LHCN-M2 (cell line): ENCODE results near the gene RDM1. TPM values are rescaled to one million over a fixed set of nuclear protein-coding genes. Genes with fewer than 3 reads are reported as not detected.

ENCODE experiments used
- DNase-seq: peaks from one replicate; pipeline ENCODE4 v3.0.0-alpha.2; 2012; ENCODE audit warnings: low read depth
- total RNA-seq: library from RNA; depleted of rRNA; stranded (reverse); fragments of >200 nt; gene quantifications from 2 replicates; pipeline ENCODE4 v1.2.3, GENCODE V29; 2014

Gene RDM1
- total RNA-seq, 1 experiment from 2014 or later, result 1.8 TPM

- no peak for DNase-seq
These were observed 2.0 kb upstream of the RDM1 start for GRCh38 chr17:35932586-35932985.

DNA sequence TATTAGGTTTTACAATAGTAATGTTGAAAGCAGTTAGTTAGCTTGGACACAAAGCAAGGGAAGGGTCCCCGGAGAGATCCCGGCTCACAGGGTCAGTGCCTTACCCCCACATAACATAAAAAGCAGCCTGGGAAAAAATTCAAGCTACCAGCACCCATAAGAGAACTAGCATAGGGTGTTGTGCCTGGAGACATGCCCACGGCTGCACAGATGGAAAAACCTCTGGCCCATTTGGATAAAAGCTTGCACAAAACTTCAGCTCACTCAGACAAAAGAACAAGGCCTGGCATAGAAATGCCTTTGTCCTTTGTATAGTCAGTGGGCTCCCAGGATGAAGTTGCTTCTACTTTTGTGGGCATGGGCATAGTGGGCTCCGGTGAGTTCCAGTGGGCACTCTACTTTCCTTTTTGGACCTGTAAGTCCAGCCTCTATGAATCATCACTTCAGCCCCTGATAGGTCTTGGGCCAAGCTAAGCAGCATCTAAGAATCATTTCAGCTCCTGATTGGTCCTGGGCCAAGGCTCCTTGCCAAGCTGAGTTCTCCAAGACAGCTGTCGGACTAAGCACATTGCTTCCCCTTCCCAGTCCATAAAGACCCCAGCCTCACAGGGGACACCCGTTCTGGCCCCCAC, 1.3 kb upstream of the RDM1 start:
- DNase-seq, result no peak

DNA sequence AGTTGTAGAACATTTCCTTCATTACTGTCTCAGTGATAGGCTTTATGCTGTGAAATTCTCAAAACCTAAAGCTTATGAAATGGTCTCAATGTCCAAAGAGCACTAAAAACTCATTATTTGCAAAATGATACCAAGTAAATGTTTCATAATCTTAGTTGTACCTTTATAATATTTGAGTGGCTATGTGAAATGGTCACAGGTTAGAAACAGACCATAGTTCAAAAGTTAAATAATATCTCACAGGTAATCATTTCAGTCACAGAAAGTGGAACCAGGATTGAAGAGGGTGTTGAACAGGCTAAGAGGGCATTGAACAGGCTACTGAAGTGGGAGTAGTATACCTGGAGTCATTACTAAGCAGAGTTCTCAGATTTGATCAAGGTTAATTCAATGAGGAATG, 2.9 kb downstream of the RDM1 start:
- DNase-seq, result no peak

DNA sequence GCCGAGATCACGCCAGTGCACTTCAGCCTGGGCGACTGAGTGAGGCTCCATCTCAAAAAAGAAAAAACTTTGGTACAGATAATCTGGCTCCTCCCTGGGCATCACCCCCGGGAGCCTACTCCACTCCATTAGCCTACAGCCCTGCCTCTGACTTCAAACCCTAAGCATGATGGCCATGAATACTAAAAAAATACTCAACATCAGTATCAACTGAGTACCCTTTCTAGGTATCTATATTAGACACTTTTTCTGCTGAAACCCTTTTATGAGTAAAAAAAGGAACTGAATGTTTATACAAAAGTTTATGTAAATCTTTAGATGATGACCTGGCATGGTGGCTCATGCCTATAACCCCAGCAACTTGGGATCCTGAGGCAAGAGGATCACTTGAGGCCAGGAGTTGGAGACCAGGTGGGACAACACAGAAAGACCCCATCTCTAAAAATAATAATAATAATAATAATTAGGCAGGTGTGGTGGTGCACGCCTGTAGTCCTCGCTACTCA, 6.9 kb downstream of the RDM1 start:
- DNase-seq, result no peak

GRCh38 chr17:35920229-35920628, 10.3 kb downstream of the RDM1 start:
- no peak for DNase-seq

- no peak for DNase-seq
These were observed 11.9 kb downstream of the RDM1 start for GRCh38 chr17:35918665-35919064.

- no peak for DNase-seq
These were observed 12.9 kb downstream of the RDM1 start for GRCh38 chr17:35917519-35918213.

- no peak for DNase-seq
These were observed 15.2 kb downstream of the RDM1 start for GRCh38 chr17:35915153-35915964.

- DNase-seq, result no peak
These were observed 16.2 kb downstream of the RDM1 start for GRCh38 chr17:35914354-35914753.

DNA sequence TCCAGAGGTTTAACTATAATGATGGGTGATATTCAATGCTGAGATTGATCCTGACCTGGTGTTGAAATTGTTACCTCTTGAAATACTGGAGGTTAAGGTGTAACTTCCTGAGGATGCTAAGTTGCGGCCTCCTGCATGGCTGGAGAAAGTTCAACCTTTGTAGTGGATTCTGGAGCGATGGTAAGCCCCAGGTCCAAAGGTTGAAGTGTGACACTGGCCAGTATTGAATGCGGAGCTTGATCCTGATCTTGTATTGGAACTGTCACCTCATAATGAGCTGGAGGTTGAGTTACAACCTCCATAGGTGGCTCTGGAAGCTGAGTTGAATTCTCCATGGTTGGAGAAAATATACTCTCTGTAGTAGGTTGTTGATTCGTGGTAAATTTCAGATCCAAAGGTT, 17.0 kb downstream of the RDM1 start:
- DNase-seq, result no peak

GRCh38 chr17:35912942-35913341, 17.6 kb downstream of the RDM1 start:
- no peak for DNase-seq

GRCh38 chr17:35912339-35912912, 18.1 kb downstream of the RDM1 start:
- no peak for DNase-seq

GRCh38 chr17:35909408-35909807, 21.2 kb downstream of the RDM1 start:
- no peak for DNase-seq

DNA sequence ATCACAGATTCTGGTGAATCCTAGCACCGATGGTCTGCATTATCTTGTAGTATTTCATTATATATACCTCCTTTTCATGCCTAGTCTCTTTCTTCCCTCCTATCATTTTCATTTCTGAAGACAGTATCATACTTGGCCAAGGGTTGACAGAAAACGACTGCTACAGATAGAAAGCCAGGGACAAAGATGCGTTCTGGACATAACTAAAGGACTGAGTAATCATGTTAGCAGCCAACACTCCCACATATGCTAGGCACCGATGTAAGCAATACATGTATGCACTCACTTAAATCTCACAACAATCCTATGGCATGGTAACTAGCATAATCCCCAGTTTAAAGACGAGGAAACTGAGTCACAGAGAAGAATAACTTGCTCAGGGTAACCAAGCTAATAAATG, 22.9 kb downstream of the RDM1 start:
- DNase-seq, result no peak

- DNase-seq, result no peak
These were observed 23.5 kb downstream of the RDM1 start for GRCh38 chr17:35906926-35907637.

DNA sequence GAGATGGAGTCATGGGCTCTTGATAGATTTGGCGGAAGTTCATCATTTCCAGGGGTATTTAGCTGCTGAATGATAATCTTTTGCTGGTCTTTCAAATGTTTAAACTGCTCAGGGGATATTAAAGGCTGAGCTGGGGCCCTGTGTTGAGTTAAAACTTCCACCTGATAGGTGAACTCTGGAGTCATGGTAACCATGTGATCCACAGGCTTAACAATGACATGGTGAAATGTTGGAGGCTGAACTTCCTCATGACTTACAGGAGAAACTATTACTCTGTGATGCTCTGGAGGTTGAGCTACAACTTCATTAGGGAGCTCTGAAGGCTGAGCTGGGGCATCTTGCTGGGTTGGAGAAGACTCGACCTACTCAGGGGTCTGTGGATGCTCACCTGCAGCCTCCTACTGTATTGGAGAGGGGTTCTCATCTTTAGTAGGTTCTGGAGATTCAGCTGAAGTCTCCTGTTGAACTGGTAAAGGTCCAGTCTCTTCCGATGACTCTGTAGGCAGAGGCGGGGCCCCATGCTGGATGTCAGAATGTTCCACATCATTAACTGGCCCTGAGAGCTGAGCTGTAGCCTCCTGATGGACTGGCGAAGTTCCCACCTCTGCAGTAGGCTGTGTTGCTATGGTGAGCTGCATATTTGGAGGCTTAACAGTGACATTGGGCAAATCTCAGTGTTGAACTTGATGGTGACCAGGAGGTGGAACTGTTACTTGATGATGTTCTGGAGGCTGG, 24.2 kb downstream of the RDM1 start:
- no peak for DNase-seq

DNA sequence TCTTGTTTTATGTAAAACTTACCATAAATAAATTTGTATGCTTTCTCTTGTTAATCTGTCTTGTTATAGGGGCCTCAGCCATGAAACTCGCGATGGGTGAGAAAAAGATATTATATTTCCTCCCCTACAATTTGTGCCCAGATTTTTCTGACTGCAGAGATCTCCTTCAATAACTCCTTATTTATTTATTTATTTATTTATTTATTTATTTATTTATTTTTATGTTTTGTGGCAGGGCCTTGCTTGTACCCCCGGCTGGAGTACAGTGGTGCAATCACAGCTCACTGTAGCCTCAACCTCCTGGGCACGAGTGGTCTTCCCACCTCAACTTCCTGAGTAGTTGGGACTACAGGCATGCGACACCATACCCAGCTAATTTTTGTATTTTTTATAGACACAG, 27.1 kb downstream of the RDM1 start:
- no peak for DNase-seq

DNA sequence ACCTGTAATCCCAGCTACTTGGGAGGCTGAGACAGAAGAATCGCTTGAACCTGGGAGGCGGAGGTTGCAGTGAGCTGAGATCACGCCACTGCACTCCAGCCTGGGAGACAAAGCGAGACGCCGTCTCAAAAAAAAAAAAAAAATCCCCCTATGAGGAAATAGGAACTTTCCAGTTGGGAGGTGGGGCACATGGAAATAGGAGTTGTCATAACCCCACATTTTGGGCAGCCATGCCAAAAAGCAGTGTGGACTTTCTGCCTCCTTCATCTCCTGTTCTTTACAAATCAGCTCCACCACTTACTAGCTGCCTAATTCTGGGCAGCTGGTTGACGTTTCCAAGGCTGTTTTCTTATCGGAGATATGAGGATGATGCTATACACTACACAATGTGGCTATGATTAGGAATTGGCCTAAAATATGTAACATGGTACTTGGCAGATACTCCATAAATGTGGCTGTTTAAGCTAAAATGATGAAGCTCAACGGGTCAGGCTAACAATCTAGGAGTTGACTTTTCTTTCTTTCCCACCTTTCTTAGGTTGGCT, 28.9 kb downstream of the RDM1 start:
- DNase-seq, result no peak

DNA sequence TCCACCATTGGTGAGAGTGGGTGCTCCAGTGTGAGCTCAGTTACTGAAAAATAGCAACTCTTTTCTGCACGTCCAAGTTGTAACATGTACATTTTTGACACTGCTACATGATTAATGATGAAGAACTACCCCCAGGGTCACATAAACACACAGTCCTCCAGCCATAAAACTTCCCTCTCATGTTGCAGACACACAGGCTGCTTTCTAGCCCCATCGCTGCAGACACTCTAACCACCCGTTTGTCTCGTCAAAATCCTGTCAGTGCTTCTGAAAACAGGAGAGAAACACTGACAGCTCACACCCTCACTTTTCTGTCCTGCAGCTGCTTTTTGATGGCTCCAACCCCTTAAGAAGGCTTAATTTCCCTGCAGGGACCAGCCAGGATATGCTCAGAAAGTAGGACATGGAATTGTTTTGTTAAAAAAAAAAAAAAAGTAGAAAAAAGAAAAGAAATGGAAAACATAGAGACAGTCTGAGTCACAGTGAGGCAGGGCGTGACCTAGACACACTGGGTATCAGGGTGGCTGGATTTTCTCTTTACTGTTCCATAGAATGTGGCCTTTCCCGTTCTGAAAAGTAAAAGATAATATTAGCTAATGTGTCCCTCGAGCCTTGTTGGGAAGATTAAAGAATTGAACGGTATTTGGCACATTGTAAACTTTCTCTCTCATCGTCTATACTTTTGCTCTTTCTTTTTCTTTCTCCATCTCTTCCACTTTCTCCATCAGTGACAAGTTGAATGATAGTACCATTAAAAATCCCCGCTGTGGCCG, 29.7 kb downstream of the RDM1 start:
- peak; percentile 34 for DNase-seq

DNA sequence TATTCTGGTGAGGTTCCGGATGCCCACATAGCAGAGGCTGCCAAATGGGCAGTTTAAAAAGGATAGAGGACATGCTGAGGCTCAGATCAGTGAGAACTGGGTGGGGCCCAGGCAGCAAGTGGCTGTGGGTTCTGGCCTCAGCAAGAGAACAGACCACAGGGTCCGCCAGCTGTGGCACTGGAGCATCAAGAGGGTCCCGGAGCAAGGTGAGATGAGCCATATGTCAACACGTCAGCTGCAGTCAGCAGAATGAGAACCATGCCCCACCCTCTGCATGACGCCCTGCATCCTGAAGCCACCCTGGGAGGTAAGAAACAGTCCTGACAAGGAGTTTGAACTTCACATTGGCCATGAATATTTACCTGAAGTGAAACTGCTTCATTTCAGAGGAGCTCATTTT, 30.3 kb downstream of the RDM1 start:
- DNase-seq, result no peak
